Erythroblast (primary cell): ENCODE results near the gene TAF1.
"Not testable (repeated sequence)": the region's sequence is repeated elsewhere in the genome, so short reads cannot be mapped to it uniquely, and the experiment has no call there.

Experiments
- DNase-seq, 2 experiments: peaks; one replicate each; lab custom pipeline; 2025; lab: John Stamatoyannopoulos, UW
- GATA1 ChIP-seq: IDR thresholded peaks from 2 replicates; pipeline ENCODE4 v1.6.1; 2011; ENCODE audit warnings: low read depth, mild to moderate bottlenecking, control low read depth, low read length, moderate library complexity
- POLR2A ChIP-seq: IDR thresholded peaks from 2 replicates; pipeline ENCODE4 v1.6.1; 2011; ENCODE audit warnings: mild to moderate bottlenecking, low read length

Gene TAF1

DNA sequence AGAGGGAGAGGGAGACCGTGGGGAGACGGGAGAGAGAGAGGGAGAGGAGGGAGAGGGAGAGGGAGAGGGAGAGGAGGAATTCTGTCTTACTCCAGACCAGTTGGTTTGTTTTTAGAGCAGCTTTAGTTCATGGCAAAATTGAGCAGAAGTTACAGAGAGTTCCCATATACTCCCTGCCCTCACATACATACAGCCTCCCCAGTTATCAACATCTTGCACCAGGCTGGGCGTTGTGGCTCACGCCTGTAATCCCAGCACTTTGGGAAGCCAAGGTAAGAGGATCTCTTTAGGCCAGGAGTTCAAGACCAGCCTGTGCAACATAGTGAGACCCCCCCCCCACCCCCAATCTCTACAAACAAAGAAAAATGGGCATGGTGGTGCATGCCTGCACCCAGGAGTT is 86.9 kb downstream of the TAF1 start:
- TF ChIP-seq POLR2A (no peak), GATA1 (no peak)
- peak; percentile 52 to 56 for DNase-seq

DNA sequence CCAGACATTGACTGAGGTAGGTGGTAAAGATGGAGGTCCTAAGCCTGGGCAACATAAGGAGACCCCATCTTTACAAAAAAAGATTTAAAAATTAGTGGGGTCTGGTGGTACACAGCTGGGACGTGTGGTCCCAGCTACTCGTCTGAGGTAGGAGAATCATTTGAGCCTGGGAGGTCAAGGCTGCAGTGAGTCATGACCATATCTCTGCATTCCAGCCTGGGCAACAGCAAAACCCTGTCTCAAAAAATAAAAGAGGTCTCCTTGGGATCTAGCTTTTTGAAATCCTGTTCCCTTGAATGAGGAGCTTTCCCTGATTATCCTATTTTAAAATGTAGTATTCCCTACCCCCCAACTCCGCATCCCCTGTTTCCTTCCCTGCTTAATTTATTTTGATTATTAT is 88.1 kb downstream of the TAF1 start:
- TF ChIP-seq POLR2A (no peak), GATA1 (no peak)
- DNase-seq: peak; percentile 1 to 38

DNA sequence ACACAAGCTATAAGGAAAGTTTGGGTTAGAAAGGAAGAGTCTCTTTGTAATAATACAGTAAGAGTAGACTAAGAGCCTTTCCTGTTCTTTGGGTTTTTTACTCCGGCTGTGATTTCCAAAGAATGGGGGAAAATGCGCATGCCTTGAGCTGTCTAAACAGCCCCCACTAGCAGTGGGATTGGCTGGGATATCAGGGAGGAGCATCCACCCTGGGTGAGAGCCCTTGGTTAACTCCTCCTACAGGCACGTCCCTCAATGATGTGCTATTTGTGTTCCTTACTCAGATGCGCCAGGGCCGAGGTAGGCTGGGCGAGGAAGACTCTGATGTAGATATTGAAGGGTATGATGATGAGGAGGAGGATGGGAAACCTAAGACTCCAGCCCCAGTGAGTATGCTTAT is 92.7 kb downstream of the TAF1 start:
- DNase-seq: no peak
- TF ChIP-seq POLR2A (no peak), GATA1 (no peak)

DNA sequence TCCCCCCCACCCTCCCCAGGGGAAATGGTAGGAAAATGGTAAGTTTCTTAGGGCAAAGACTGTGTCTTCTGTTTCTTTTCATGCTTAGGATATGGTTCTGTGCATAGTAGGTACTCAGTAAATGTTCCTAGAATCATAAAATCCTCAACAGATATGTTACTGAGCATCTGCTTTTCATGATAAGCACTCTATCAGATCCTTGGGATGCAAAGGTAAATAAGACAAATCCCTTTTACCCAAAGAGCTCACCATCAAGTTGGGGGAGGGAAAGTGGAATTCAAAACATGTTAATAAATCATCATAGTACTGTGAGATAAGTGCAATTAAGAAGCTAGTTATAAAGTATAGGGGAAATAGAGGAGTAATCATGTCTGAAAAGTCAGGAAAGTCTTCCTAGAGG is 98.8 kb downstream of the TAF1 start:
- no peak for TF ChIP-seq GATA1
- no peak for TF ChIP-seq POLR2A
- no peak for DNase-seq

DNA sequence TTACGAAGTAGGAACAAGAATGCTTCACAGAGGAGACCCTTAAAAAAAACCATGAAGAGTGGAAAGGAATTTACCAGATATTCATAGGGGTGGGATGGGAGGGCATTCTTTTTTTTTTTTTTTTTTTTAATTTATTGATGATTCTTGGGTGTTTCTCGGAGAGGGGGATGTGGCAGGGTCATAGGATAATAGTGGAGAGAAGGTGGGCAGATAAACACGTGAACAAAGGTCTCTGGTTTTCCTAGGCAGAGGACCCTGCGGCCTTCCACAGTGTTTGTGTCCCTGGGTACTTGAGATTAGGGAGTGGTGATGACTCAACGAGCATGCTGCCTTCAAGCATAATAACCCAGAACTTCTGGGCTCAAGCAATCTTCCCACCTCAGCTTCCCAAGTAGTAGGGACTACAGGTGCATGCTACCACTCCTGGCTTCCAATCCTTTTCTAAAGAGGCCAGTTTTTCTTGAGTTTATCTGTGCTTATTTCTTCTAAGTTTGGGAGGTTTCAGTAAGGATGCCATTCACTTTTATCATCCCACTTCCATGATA is 100.9 kb downstream of the TAF1 start:
- no peak for TF ChIP-seq POLR2A
- no peak for TF ChIP-seq GATA1
- DNase-seq: peak; percentile 1 to 41

DNA sequence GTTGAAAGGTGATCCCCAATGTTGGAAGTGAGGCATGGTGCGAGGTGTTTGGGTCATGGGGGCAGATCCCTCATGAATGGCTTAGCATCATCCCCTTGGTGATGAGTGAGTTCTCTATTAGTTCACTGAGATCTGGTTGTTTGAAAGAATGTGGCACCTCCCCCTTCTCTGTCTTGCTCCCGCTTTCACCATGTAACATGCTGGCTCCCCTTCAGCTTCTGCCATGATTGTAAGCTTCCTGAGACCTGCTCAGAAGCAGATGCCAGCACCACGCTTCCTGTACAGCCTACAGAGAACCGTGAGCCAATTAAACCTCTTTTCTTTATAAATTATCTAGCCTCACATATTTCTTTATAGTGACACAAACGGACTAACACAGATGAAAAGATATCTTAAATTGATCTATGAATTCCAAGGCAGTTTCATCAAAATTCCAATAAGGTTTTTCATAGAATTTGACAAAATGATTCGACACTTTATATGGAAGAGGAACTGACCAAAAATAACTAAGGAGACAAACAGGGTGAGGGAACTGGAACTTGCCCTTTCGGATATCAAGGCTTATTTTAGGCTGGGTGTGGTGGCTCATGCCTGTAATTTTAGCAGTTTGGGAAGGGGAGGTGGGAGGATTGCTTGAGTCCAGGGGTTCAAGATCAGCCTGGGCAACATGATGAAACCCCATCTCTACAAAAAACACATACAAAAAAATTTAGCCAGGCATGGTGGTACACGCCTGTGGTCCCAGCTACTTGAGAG is 109.8 kb downstream of the TAF1 start:
- no peak for DNase-seq
- TF ChIP-seq GATA1 (no peak), POLR2A (no peak)

DNA sequence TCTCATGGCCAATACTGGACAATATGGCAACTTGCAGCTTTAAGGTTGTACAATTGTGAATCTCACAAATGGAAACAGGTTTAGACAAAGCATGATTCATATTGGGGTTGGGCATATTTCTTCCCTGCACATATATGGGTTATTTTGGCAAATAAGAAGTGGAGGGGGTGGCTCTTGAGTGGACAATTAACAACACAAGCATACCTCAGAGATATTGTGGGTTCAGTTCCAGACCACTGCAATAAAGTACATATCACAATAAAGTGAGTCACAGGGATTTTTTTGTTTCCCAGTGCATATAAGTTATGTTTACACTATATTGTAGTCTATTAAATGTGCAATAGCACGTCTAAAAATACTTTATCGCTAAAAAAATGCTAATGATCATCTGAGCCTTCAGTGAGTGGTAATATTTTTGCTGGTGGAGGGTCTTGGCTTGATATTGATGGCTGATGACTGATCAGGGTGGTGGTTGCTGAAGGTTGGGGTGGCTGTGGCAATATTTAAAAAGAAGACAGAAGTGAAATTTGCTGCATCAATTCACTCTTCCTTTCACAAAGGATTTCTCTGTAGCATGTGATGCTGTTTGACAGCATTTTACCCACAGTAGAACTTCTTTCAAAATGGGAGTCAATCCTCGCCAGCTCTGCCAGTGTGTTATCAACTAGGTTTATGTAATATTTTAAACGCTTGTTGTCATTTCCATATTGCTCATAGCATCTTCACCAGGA is 116.2 kb downstream of the TAF1 start:
- TF ChIP-seq GATA1 (no peak), POLR2A (no peak)
- no peak for DNase-seq

DNA sequence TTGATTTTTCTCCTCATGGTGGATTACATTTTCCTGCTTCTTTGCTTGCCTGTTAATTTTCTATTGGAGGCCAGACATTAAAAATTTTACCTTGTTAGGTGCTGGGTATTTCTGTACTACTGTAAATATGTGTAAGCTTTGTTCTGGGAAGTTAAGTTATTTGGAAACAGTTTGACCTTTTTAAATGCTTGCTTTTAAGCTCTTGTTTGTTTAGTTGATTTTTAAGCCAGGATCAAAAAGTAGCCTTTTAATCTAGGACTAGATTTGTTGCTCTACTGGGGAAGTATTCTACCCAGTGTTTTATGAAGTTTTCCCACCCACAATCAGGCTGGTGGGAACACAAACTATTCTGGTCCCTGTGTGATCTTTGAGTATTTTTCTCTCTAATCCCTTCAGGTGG is 121.7 kb downstream of the TAF1 start:
- no peak for TF ChIP-seq POLR2A
- no peak for TF ChIP-seq GATA1
- DNase-seq: no peak

DNA sequence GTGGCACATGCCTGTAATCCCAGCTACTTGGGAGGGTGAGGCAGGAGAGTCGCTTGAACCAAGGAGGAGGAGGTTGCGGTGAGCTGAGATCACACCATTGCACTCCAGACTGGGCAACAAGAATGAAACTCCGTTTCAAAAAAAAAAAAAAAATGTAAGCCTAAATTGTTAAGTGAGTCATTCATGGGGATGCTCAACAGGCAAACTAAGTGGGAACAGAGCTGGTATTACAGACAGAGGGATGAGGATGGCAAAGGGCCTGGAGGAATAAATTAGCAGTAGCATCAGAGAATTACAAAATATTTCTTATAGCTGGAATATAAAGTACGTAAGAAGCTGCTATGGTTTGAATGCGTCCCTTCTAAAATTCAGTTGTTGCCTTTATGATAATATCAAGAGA is 123.4 kb downstream of the TAF1 start:
- TF ChIP-seq GATA1 (no peak), POLR2A (no peak)
- DNase-seq: no peak

DNA sequence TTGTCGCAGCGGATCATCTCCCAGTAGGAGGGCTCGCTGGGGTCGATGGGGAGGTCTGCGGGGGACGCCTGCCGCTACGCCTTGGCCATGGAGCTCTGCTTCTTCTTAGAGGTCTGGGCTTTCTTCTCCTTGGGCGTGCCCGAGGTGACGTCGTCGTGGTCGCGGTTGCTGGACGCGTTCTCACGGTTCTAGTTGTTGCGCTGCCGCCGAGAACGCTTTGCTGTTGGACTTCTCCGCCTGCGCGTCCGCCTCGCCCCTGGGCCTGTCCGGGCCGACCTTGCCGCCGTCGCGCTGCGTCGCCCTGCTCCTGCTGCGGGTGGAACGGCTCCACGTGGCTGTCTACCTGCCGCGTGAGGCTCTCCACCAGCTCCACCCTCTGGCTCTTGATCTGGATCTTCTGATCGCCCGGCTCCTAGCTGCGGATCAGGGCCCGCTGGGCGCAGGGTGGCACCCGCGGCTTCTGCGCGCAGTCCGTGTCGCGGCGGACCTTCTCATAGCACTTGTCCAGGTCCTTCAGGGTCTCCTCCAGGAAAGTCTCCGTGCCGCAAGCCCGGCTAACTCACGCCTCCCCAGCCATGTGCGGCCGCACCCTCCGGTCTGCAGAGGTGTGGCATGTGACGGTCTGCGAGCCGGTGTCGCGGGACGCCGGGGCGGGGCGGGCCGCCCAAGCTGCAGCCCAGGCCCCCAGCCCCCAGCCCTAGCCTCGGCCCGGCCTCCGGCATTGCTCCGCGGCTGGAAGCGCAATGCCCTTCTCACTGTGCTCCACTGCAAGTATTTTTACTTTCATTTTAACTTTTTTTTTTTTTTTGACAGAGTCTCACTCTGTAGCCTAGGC is 126.3 kb downstream of the TAF1 start:
- peak; percentile 64 to 69 for DNase-seq

DNA sequence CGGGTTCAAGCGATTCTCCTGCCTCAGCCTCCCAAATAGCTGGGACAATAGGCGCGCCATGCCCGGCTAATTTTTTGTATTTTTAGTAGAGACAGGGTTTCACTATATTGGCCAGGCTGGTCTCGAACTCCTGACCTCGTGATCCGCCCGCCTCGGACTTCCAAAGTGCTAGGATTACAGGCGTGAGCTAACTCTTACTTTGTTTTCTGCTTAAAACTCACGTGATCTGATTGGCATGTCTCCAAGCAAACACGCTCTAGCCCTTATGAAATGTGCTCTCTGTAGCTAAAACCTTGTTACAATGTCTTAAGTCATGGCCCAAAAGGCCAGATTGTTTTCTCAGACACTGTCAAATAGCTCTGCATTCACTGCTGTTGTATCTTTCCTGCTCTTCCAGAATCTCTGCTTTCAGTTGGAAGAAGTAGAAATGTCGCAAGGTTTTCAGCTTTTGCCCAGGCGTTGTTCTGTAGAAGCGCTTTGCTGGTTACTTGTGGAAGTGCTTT is 127.0 kb downstream of the TAF1 start:
- DNase-seq: peak; percentile 12 to 14
- TF ChIP-seq GATA1 (no peak), POLR2A (no peak)

More for the DNA sequence above, 126.3 kb downstream of the TAF1 start:
- TF ChIP-seq GATA1 (no peak), POLR2A (no peak)

DNA sequence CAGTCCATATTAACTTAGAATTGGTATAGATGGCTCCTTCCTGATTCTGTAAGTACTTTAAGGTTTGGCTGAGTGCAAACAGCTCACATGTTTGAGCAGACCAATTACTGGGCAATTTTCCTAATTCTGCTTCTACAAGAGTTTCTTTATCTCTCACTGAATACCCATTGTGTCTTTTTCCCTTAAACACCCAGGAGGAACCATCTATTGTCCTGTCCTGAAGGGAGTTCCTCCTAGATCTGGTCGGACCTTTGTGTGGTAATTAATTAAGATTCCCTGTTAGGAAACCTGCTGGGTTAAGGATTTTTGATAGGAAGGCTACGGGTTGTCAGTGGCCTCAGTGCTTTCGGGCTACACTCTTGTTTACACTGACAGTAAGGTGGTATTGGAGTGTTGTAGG is 129.8 kb downstream of the TAF1 start:
- not testable (repeated sequence) for DNase-seq

DNA sequence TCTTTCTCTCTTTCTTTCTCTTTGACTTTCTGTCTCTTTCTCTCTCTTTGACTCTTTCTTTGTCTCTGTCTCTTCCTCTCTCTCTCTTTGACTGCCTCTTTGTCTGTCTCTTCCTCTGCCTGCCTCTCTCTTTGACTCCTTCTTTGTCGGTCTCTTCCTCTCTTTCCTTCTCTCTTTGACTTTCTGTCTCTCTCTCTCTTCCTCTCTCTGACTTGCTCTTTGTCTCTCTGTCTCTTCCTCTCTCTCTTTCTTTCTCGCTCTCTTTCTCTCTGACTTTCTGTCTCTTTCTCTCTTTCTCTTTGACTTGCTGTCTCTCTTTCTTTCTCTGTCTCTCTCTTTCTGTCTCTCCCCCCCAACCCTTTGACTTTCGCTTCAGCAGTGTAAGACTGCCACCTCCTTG is 130.3 kb downstream of the TAF1 start:
- TF ChIP-seq GATA1 (no peak), POLR2A (no peak)
- DNase-seq: no peak

DNA sequence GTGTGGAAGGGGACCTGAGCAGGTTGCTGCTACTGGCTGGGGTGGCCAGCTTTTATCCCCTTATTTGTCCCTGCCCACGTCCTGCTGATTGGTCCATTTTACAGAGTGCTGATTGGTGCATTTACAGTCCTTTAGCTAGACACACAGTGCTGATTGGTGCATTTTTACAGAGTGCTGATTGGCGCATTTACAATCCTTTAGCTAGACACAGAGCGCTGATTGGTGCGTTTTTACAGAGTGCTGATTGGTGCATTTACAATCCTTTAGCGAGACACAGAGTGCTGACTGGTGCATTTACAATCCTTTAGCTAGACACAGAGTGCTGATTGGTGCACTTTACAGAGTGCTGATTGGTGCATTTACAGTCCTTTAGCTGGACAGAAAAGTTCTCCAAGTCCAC is 135.9 kb downstream of the TAF1 start:
- DNase-seq: not testable (repeated sequence)
